ENCODE measurements around the gene MYPN. TPM values are rescaled to one million over a fixed set of nuclear protein-coding genes. Genes with fewer than 3 reads are reported as not detected.
A peak's percentile ranks its signal among the peaks of the same experiment; 100 is the strongest.

MYPN gene
- total RNA-seq, 2 experiments from 2014 or later, result not detected

DNA sequence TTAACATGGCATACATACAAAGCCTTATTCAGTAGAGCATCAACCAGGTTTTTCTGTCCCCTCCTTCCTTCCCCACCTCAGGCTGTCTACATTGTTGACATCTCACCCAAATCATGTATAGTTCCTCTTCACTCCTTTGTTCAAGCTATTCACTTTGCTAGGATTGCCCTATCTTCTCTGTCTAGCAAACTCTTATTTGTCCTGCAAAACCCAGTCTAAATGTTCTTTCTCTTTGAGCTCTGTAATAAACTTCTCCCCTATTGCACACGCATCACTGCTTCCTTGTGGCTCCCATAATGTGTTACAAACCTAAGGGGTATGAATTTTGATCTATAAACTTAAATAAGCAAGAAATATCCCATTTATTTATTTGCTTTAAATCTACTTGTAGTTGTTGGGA, 36.8 kb downstream of the MYPN start:
- ChIA-PET POLR2A (no interaction called here), CTCF (no interaction called here)
- Mint-ChIP-seq H3K27me3 (no peaks in the 10 kb centered on the region), H3K36me3 (ENCODE audit: low read depth) (no peaks in the 10 kb centered on the region), H3K4me1 (ENCODE audit: low read depth) (no peaks in the 10 kb centered on the region), H3K27ac (no peak overlapping the region), H3K9me3 (no peaks in the 10 kb centered on the region), H3K4me3 (no peak overlapping the region)
- no peaks in the 10 kb centered on the region for H3K9me3 ChIP-seq (ENCODE audit: control insufficient read depth in 1 of 2, insufficient read depth in 1 of 2, low read length in 2 of 2)
- no peaks in the 10 kb centered on the region for H3K27me3 ChIP-seq (ENCODE audit: control insufficient read depth in 1 of 2, insufficient read depth in 2 of 2, low read length in 2 of 2)
- H3K4me1 ChIP-seq (ENCODE audit: insufficient read depth, low read length), result no peaks in the 10 kb centered on the region
- intact Hi-C loops (cut with DNase I, micrococcal nuclease), result no loop called here
- H3K27ac ChIP-seq (ENCODE audit: low read depth in 1 of 2, low read length in 2 of 2), result no peak overlapping the region
- TF ChIP-seq, protein P1, sequence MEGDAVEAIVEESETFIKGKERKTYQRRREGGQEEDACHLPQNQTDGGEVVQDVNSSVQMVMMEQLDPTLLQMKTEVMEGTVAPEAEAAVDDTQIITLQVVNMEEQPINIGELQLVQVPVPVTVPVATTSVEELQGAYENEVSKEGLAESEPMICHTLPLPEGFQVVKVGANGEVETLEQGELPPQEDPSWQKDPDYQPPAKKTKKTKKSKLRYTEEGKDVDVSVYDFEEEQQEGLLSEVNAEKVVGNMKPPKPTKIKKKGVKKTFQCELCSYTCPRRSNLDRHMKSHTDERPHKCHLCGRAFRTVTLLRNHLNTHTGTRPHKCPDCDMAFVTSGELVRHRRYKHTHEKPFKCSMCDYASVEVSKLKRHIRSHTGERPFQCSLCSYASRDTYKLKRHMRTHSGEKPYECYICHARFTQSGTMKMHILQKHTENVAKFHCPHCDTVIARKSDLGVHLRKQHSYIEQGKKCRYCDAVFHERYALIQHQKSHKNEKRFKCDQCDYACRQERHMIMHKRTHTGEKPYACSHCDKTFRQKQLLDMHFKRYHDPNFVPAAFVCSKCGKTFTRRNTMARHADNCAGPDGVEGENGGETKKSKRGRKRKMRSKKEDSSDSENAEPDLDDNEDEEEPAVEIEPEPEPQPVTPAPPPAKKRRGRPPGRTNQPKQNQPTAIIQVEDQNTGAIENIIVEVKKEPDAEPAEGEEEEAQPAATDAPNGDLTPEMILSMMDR (IDR thresholded peaks at IDR 0.05), result no peak
- ATAC-seq (ENCODE audit: poor library complexity), result no peak
- no peaks in the 10 kb centered on the region for H3K36me3 ChIP-seq (ENCODE audit: insufficient read depth, low read length)
- DNase-seq, result no peak
- no peak overlapping the region for H3K4me3 ChIP-seq (ENCODE audit: low read length)

DNA sequence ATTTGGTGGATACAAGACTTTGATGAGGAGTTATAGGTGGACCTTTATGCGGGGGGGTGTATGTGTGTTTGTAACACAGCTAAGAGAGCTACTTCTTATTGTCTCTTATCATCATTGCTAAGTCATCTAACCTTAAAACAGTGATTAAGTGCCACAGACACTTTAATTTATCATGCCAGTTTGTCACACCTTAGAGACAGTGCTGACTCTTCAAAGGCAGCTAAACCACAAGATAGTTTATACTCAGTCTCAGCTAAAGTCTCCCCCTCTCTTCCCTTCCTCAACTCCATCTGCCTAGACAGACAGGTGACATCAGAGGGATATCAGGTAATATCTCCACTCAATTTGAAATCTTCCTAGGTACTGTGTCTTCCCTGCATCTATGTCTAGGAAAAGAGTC, 42.2 kb downstream of the MYPN start:
- Histone ChIP-seq H3K4me3 (ENCODE audit: low read length) (no peak overlapping the region), H3K27me3 (ENCODE audit: control insufficient read depth in 1 of 2, insufficient read depth in 2 of 2, low read length in 2 of 2) (no peaks in the 10 kb centered on the region), H3K36me3 (ENCODE audit: insufficient read depth, low read length) (no peaks in the 10 kb centered on the region), H3K4me1 (ENCODE audit: insufficient read depth, low read length) (no peaks in the 10 kb centered on the region), H3K27ac (ENCODE audit: low read depth in 1 of 2, low read length in 2 of 2) (no peak overlapping the region), H3K9me3 (ENCODE audit: control insufficient read depth in 1 of 2, insufficient read depth in 1 of 2, low read length in 2 of 2) (no peaks in the 10 kb centered on the region)
- ATAC-seq (ENCODE audit: poor library complexity), result no peak
- POLR2A ChIA-PET, result interaction anchor here (0.5 kb wide), 1 partner anchor 621 kb away, joined by 3 read pairs; no protein-coding TSS in a partner anchor
- CTCF ChIA-PET, result no interaction called here
- Mint-ChIP-seq H3K4me3 (no peak overlapping the region), H3K9me3 (no peaks in the 10 kb centered on the region), H3K4me1 (ENCODE audit: low read depth) (no peaks in the 10 kb centered on the region), H3K36me3 (ENCODE audit: low read depth) (no peaks in the 10 kb centered on the region), H3K27ac (no peak overlapping the region), H3K27me3 (peaks cover 11% of the 10 kb centered on the region)
- intact Hi-C loops (cut with DNase I, micrococcal nuclease), result loop anchor here in 1 of 2 experiments (10.0 kb wide), 1 partner anchor 457 kb away; the partner anchor contains the start of gene CTNNA3
- no peak for DNase-seq
- TF ChIP-seq, protein P1 (IDR thresholded peaks at IDR 0.05), result no peak

- Histone ChIP-seq H3K4me3 (ENCODE audit: low read length) (no peak overlapping the region), H3K9me3 (ENCODE audit: control insufficient read depth in 1 of 2, insufficient read depth in 1 of 2, low read length in 2 of 2) (no peaks in the 10 kb centered on the region), H3K27me3 (ENCODE audit: control insufficient read depth in 1 of 2, insufficient read depth in 2 of 2, low read length in 2 of 2) (no peaks in the 10 kb centered on the region), H3K27ac (ENCODE audit: low read depth in 1 of 2, low read length in 2 of 2) (no peak overlapping the region), H3K36me3 (ENCODE audit: insufficient read depth, low read length) (no peaks in the 10 kb centered on the region), H3K4me1 (ENCODE audit: insufficient read depth, low read length) (no peaks in the 10 kb centered on the region)
- Mint-ChIP-seq H3K27ac (no peak overlapping the region), H3K4me1 (ENCODE audit: low read depth) (no peaks in the 10 kb centered on the region), H3K36me3 (ENCODE audit: low read depth) (no peaks in the 10 kb centered on the region), H3K4me3 (no peak overlapping the region), H3K9me3 (no peaks in the 10 kb centered on the region), H3K27me3 (peaks cover 13% of the 10 kb centered on the region)
- DNase-seq (peak in 2 of 14 experiments; percentile 14 to 29), ATAC-seq (ENCODE audit: poor library complexity) (no peak)
- POLR2A ChIA-PET, result interaction anchor here (0.5 kb wide), 1 partner anchor 254 kb away, joined by 3 read pairs; no protein-coding TSS in a partner anchor
- TF ChIP-seq, protein P1 (IDR thresholded peaks at IDR 0.05), result no peak
- intact Hi-C loops (cut with DNase I, micrococcal nuclease), result loop anchor here in 1 of 2 experiments (10.0 kb wide), 1 partner anchor 459 kb away; the partner anchor contains the start of gene CTNNA3
- CTCF ChIA-PET, result no interaction called here
Measured at GRCh38 chr10:68153473-68154210, 44.4 kb downstream of the MYPN start.

Data from CD4-positive, alpha-beta T cell (primary cell).